ENCODE results near the gene RBM26. TPM values are rescaled to one million over a fixed set of nuclear protein-coding genes. Genes with fewer than 3 reads are reported as not detected.

Gene RBM26
- total RNA-seq, 1 experiment from 2014 or later: 70.5 TPM

DNA sequence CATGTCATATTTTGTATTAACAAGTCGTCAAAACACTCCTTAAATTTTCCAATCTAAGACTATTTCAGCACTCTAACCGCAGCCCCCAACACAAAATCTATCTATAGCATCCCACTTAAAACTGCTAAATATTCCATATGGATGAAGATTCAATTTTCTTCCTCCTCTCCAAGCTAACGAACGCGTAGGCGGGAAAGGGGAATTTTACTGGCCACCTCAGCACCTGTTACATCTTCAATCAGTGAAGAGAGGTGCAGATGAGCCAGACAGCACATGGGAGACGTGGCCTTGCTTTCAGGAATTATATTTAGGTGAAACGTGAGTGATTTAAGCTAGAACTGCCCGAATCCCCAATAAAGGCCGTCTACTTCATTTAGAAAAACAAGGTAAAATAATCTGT lies 1.1 kb downstream of the RBM26 start:
- Histone ChIP-seq H3K4ac (ENCODE audit: low read depth, low read length) (no peak overlapping the region), H2BK12ac (ENCODE audit: insufficient read length, low read depth, low read length) (no peak overlapping the region), H2BK5ac (ENCODE audit: insufficient read length, low read length) (no peak overlapping the region), H4K91ac (ENCODE audit: insufficient read length, low read depth, low read length) (no peak overlapping the region), H3K4me1 (ENCODE audit: insufficient read depth, low read length) (no peaks in the 10 kb centered on the region; the same call in 1 of the 2 replicates), H3K79me1 (ENCODE audit: insufficient read depth, low read depth, low read length, poor library complexity, severe bottlenecking) (no peaks in the 10 kb centered on the region), H2AK5ac (ENCODE audit: insufficient read length, low read length) (no peak overlapping the region), H2BK20ac (ENCODE audit: low read depth, low read length, poor library complexity, severe bottlenecking) (no peak overlapping the region), H3K9me3 (ENCODE audit: control insufficient read depth, low read depth, low read length) (no peaks in the 10 kb centered on the region), H3K56ac (ENCODE audit: insufficient read length, low read depth, low read length) (no peak overlapping the region), H3K23ac (ENCODE audit: insufficient read length, low read depth, low read length) (no peak overlapping the region), H3K4me2 (ENCODE audit: insufficient read depth, insufficient read length, low read length) (peak overlapping the region; percentile 98), H3K14ac (ENCODE audit: insufficient read depth, low read length) (no peak overlapping the region; the same call in 1 of the 2 replicates), H4K8ac (replicated peaks; ENCODE audit: insufficient read length, low read depth, low read length) (no peak overlapping the region), H2AFZ (ENCODE audit: low read length) (no peak overlapping the region), H3K79me2 (ENCODE audit: insufficient read depth, low read length) (peaks cover 41% of the 10 kb centered on the region; the same call in 1 of the 2 replicates), H2BK120ac (ENCODE audit: low read depth, low read length, poor library complexity, severe bottlenecking) (no peak overlapping the region), H3K9ac (ENCODE audit: extremely low read depth, insufficient read length, low read length) (peak overlapping the region; percentile 100), H3K27ac (ENCODE audit: insufficient read length, low read depth, low read length) (no peak overlapping the region), H3K23me2 (ENCODE audit: insufficient read length, low read depth, low read length, poor library complexity, severe bottlenecking) (peaks cover 10% of the 10 kb centered on the region), H2BK15ac (ENCODE audit: low read depth, low read length) (no peak overlapping the region), H3K18ac (ENCODE audit: insufficient read length, low read depth, low read length) (no peak overlapping the region), H3K27me3 (ENCODE audit: insufficient read depth, low read length) (no peaks in the 10 kb centered on the region), H4K20me1 (ENCODE audit: control insufficient read depth, insufficient read depth, insufficient read length) (no peaks in the 10 kb centered on the region), H3T11ph (ENCODE audit: low read length) (no peak overlapping the region), H4K5ac (ENCODE audit: insufficient read length, low read depth, low read length) (no peak overlapping the region)
- Mint-ChIP-seq H3K36me3 (ENCODE audit: insufficient read depth in 1 of 3, low read depth in 3 of 3) (peaks cover 8% of the 10 kb centered on the region in 3 experiments; a peak in 6 of 7 replicates), H3K27ac (no peak overlapping the region), H3K27me3 (ENCODE audit: low read depth) (no peaks in the 10 kb centered on the region), H3K4me3 (no peak overlapping the region), H3K4me1 (peaks cover 29 to 34% of the 10 kb centered on the region in 2 experiments), H3K9me3 (no peaks in the 10 kb centered on the region)
- WGBS (ENCODE audit: extremely low coverage, insufficient read length, low lambda C conversion rate): no CpG with 5 or more reads among the region's 10 CpGs
- TF ChIP-seq, protein P1, sequence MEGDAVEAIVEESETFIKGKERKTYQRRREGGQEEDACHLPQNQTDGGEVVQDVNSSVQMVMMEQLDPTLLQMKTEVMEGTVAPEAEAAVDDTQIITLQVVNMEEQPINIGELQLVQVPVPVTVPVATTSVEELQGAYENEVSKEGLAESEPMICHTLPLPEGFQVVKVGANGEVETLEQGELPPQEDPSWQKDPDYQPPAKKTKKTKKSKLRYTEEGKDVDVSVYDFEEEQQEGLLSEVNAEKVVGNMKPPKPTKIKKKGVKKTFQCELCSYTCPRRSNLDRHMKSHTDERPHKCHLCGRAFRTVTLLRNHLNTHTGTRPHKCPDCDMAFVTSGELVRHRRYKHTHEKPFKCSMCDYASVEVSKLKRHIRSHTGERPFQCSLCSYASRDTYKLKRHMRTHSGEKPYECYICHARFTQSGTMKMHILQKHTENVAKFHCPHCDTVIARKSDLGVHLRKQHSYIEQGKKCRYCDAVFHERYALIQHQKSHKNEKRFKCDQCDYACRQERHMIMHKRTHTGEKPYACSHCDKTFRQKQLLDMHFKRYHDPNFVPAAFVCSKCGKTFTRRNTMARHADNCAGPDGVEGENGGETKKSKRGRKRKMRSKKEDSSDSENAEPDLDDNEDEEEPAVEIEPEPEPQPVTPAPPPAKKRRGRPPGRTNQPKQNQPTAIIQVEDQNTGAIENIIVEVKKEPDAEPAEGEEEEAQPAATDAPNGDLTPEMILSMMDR (conservative IDR thresholded peaks at IDR 0.05): no peak
- no peak for DNase-seq
